GM19328 (cell line): ENCODE results near the gene GDPD5.

Source experiments
- ATAC-seq: cut with Tn5 transposase; IDR thresholded peaks from one replicate; pipeline ENCODE4 v1.9.1; 2021; ENCODE audit warnings: mild to moderate bottlenecking, moderate library complexity; ENCODE audit not compliant: unreplicated experiment

GDPD5 gene, protein sequence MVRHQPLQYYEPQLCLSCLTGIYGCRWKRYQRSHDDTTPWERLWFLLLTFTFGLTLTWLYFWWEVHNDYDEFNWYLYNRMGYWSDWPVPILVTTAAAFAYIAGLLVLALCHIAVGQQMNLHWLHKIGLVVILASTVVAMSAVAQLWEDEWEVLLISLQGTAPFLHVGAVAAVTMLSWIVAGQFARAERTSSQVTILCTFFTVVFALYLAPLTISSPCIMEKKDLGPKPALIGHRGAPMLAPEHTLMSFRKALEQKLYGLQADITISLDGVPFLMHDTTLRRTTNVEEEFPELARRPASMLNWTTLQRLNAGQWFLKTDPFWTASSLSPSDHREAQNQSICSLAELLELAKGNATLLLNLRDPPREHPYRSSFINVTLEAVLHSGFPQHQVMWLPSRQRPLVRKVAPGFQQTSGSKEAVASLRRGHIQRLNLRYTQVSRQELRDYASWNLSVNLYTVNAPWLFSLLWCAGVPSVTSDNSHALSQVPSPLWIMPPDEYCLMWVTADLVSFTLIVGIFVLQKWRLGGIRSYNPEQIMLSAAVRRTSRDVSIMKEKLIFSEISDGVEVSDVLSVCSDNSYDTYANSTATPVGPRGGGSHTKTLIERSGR

GRCh38 chr11:75525433-75526191 lies at the start of gene GDPD5:
Gene GDPD5 (minus strand): TSS chr11:75525941. CDS start chr11:75477735, 48,206 bp downstream.
- ATAC-seq: peak; percentile 66

- no peak for ATAC-seq
Observed at GRCh38 chr11:75574698-75575602, 49.2 kb upstream of the GDPD5 start.

DNA sequence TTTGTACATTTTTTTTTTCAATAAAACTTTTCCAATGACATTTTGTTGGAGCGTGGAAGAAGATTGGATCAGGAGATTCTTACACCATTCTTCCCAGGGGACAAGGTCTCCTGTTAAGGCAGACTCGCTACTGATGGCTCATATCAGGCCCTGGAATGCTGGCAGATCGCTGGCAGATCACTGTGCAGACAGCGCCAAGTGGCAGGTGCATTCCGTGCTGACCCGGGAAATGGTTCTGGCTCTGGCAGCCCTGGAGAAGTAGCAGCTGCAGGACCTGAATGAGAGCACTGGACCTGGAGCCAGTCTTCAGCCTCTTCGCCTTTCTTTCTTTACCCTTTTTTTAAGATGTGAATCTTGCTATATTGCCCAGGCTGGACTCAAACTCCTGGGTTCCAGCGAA lies 47.0 kb upstream of the GDPD5 start:
- ATAC-seq: no peak

DNA sequence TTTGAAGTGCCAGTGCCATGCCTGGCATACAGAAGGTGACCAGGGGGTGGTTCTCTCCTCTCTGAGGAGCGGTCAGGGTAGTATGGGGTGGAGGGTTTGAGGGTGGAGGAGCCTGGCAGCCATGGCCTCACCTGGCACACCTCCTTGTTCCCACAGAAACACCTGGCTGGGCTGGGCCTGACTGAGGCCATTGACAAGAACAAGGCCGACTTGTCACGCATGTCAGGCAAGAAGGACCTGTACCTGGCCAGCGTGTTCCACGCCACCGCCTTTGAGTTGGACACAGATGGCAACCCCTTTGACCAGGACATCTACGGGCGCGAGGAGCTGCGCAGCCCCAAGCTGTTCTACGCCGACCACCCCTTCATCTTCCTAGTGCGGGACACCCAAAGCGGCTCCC lies 45.9 kb upstream of the GDPD5 start:
- ATAC-seq: no peak

DNA sequence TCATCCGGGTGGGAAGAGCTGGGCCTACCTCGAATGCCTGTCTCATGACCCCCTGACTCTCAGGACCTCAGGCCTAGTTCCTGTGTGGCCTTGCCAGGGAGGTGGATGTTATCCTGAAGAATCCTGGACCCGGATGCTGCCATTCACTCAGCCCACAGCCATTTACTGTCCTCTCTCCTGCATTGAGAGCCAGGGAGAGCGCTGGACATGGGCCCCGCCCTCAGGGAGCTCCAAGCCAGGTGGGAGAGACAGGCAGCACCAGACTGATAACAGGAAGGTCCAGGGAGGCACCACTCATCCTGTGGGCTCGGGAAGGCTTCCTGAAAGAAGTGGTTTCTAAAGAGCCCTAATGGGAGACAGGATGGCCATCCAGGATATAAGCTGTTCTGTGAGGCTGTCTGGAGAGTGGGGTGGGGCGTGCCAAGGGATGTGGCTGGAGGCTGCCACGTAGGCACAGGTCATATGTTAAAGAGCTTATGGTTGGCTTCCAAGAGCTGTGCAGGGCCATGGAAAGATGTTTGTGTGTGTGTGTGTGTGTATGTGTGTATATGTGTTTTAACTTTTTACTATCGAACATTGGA lies 44.9 kb upstream of the GDPD5 start:
- no peak for ATAC-seq

- no peak for ATAC-seq
Observed at GRCh38 chr11:75568616-75569219, 43.0 kb upstream of the GDPD5 start.

DNA sequence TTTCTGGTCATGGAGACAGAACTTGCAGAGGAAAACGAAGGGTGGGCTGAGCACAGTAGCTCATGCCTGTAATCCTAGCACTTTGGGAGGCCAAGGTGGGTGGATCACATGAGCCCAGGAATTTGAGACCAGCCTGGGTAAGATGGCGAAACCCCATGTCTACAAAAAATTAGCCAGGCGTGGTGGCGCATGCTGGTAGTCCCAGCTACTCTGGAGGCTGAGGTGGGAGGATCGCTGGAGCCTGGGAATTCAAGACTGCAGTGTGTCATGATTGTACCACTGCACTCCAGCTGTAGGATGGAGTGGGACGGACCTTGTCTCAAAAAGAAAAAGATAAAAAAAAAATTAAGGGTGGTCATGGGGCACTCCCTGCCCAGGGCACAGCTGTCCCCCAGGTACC lies 42.2 kb upstream of the GDPD5 start:
- ATAC-seq: no peak

- no peak for ATAC-seq
Observed at GRCh38 chr11:75566763-75567279, 41.1 kb upstream of the GDPD5 start.

DNA sequence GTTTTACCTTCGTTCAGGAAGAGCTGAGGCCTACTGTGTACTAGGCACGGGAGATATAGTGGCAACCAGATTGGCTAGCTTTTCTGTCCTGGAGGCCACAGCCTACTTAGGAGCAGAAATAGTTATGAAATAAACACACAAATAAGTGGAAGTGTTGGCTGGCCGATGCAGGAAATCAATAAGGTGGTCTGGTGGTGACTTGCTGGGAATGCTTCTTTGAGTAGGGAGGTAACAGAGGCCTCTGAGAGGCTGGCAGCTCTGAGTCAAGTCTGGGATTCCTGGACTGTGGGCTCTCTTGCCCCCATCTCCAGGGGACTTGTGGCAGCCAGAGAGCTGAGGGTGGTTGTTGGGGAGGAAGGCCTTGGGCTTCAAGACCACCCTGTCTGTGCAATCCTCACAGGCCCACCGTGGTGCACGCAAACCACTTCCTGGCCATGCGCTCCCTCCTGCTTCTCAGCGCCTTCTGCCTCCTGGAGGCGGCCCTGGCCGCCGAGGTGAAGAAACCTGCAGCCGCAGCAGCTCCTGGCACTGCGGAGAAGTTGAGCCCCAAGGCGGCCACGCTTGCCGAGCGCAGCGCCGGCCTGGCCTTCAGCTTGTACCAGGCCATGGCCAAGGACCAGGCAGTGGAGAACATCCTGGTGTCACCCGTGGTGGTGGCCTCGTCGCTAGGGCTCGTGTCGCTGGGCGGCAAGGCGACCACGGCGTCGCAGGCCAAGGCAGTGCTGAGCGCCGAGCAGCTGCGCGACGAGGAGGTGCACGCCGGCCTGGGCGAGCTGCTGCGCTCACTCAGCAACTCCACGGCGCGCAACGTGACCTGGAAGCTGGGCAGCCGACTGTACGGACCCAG lies 40.4 kb upstream of the GDPD5 start:
- ATAC-seq: no peak

GRCh38 chr11:75565221-75565814 lies 39.6 kb upstream of the GDPD5 start:
- ATAC-seq: no peak

DNA sequence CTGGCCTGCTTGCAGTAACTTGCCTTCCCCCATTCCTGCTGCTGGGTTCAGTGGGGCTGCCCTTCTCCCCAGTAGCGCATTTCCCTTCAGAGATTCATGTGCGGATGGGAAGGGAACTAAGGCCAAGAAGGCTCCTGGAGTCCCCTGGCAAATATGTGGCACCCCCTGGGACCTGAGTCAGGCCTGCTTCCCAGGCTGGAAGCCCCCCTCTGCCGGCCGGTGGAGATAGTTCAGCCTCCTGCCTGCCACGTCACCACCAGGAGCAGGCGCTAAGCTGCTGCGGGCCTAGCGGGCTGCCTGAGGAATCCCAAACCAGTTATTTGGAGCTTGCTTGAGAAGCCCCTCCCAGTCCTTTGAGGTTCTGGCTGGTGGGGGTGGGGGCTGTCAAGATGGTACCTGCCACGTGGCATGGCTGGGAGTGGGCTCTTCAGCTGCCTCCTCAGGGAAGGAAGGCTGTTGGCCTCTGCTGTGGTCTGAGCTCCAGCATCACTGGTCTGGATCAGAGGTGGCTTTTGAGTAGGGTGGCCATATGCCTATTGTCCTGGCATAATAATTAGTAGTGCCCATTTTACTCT lies 38.3 kb upstream of the GDPD5 start:
- no peak for ATAC-seq

DNA sequence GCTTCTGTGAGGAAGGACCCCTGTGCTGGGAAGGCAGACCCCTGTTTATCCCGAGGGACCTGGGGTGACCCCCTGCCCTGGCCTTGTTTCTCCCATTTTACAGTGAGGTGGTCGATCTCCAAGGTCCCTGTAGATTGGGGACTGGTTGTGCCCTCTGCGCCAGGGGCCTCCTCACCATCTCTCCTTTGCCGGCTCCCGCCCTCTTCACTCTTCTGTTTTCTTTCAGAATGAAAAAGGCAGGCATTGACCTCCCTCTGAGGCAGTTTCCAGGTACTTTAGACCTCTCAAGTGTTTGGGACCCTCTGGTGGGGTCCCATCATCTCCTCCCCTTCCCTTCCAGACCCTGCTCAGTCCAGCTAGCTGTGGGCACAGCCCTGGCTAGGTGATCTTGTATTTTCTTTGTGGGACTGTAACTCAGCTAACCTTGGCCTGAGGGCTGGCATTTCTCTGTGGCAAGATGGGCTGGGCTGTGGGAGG lies 37.8 kb upstream of the GDPD5 start:
- ATAC-seq: no peak

- no peak for ATAC-seq
Observed at GRCh38 chr11:75562836-75563484, 37.2 kb upstream of the GDPD5 start.

- peak; percentile 58 for ATAC-seq
Observed at GRCh38 chr11:75562048-75562835, 36.5 kb upstream of the GDPD5 start, which contains the start of gene SERPINH1. Gene SERPINH1 (plus strand): TSS chr11:75562253. CDS start chr11:75566350, 4,097 bp downstream.

GRCh38 chr11:75561426-75562047 lies 35.8 kb upstream of the GDPD5 start:
- ATAC-seq: no peak

DNA sequence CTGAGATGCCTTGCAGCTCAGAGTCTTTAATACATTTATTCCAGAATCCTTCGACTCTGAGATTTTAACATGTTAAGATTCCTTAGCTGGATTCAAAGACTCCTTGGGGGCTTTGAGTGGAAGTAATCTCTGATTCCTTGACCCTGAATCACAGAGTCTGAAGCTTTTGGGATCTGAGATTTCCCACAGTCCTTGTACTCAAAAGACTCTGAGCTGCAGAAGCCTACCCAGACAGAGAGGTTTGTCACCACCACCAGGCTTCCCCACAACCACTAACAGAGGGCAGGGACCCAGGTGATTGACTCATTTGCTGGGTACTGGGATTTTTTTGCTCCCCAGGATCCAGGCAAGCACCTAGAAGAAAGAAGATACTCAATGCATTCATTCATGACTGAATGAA lies 34.9 kb upstream of the GDPD5 start:
- no peak for ATAC-seq
